IMR-90 (cell line): ENCODE measurements around the gene ATP2B2. TPM values are rescaled to one million over a fixed set of nuclear protein-coding genes. Genes with fewer than 3 reads are reported as not detected.

Experiments used
- ATAC-seq: fragments of 200-7000 bp; cut with Tn5 transposase; 2 replicates; pipeline ENCODE4 v1.9.1; 2020; ENCODE audit warnings: low read depth, mild to moderate bottlenecking, moderate library complexity
- BruUV-seq: library from RNA; stranded (reverse); fragments of 400-500 nt; replicated peaks from 2 replicates; lab custom pipeline; 2021; lab: Mats Ljungman, UMichigan
- CTCF ChIA-PET: fragments of 300-600 bp; formaldehyde crosslinking; extraction: SDS; loops from one replicate; lab custom pipeline; 2021; ENCODE audit warnings: antibody characterized with exemption; lab: Yijun Ruan, JAX
- POLR2A ChIA-PET: fragments of 300-600 bp; sonication (Branson Sonifier 250); formaldehyde crosslinking; loops from one replicate; lab custom pipeline; 2022; ENCODE audit warnings: antibody characterized with exemption; ENCODE audit not compliant: unreplicated experiment; lab: Charles Lee
- DNase-seq: peaks from one replicate; pipeline ENCODE4 v3.0.0; 2013
- H2AFZ ChIP-seq: replicated peaks from 2 replicates; pipeline ENCODE3; 2013; ENCODE audit warnings: low read length, mild to moderate bottlenecking; ENCODE audit not compliant: poor library complexity
- H2AK5ac ChIP-seq: 2 replicates; pipeline ENCODE4 v1.6.1; 2013; ENCODE audit warnings: low read depth, low read length, inconsistent platforms
- H2AK9ac ChIP-seq: replicated peaks from 2 replicates; pipeline ENCODE3; 2013; ENCODE audit warnings: mild to moderate bottlenecking, low read depth, low read length, moderate library complexity; ENCODE audit not compliant: poor library complexity
- H2BK120ac ChIP-seq: 2 replicates; pipeline ENCODE4 v1.6.1; 2013; ENCODE audit warnings: low read depth, low read length, inconsistent platforms
- H2BK15ac ChIP-seq: 3 replicates; pipeline ENCODE4 v1.6.1; 2013; ENCODE audit warnings: low read depth, low read length, inconsistent platforms
- H2BK20ac ChIP-seq: 2 replicates; pipeline ENCODE4 v1.6.1; 2013; ENCODE audit warnings: low read depth, mild to moderate bottlenecking, inconsistent platforms, low read length, moderate library complexity
- H2BK5ac ChIP-seq: 2 replicates; pipeline ENCODE4 v1.6.1; 2013; ENCODE audit warnings: mild to moderate bottlenecking, low read depth, low read length, inconsistent platforms; ENCODE audit not compliant: poor library complexity, severe bottlenecking
- H3K14ac ChIP-seq: replicated peaks from 2 replicates; pipeline ENCODE4 v1.6.1; 2013; ENCODE audit warnings: low read depth, low read length, inconsistent platforms
- H3K18ac ChIP-seq: 2 replicates; pipeline ENCODE4 v1.6.1; 2013; ENCODE audit warnings: low read depth, low read length, control low read depth
- H3K23ac ChIP-seq: 2 replicates; pipeline ENCODE4 v1.6.1; 2013; ENCODE audit warnings: low read depth, low read length, inconsistent platforms
- H3K27ac ChIP-seq: 2 replicates; pipeline ENCODE4 v1.5.1; 2013; ENCODE audit warnings: mild to moderate bottlenecking, control low read depth, low read length; ENCODE audit not compliant: insufficient read depth
- H3K27me3 ChIP-seq: 2 replicates; pipeline ENCODE4 v1.6.1; 2013; ENCODE audit warnings: low read length; ENCODE audit not compliant: control insufficient read depth, insufficient read depth
- H3K36me3 ChIP-seq: 2 replicates; pipeline ENCODE4 v1.6.1; 2013; ENCODE audit warnings: low read length, mixed read lengths; ENCODE audit not compliant: control insufficient read depth, insufficient read depth
- H3K4ac ChIP-seq: 2 replicates; pipeline ENCODE4 v1.6.1; 2013; ENCODE audit warnings: low read depth, low read length, inconsistent platforms
- H3K4me1 ChIP-seq: 2 replicates; pipeline ENCODE4 v1.6.1; 2013; ENCODE audit warnings: low read length, mixed read lengths; ENCODE audit not compliant: control insufficient read depth, insufficient read depth
- H3K4me2 ChIP-seq: 2 replicates; pipeline ENCODE4 v1.6.1; 2013; ENCODE audit warnings: low read depth, mild to moderate bottlenecking, control low read depth, low read length, moderate library complexity
- H3K4me3 ChIP-seq: 2 replicates; pipeline ENCODE4 v1.5.1; 2013; ENCODE audit warnings: low read depth, mild to moderate bottlenecking, control low read depth, low read length, moderate library complexity; ENCODE audit not compliant: insufficient read depth
- H3K56ac ChIP-seq: 2 replicates; pipeline ENCODE4 v1.6.1; 2013; ENCODE audit warnings: low read length, inconsistent platforms; ENCODE audit not compliant: insufficient read depth; ENCODE audit errors: extremely low read depth
- H3K79me1 ChIP-seq, 2 experiments: 2 replicates each; pipeline ENCODE4 v1.6.1; 2013; ENCODE audit warnings: low read length in 2 of 2, inconsistent platforms in 1 of 2, low read depth in 1 of 2
- H3K9ac ChIP-seq: 2 replicates; pipeline ENCODE4 v1.6.1; 2013; ENCODE audit warnings: low read depth, low read length, control low read depth
- H3K9me1 ChIP-seq: 2 replicates; pipeline ENCODE4 v1.6.1; 2013; ENCODE audit warnings: low read length, inconsistent platforms; ENCODE audit not compliant: insufficient read depth
- H3K9me3 ChIP-seq: 2 replicates; pipeline ENCODE4 v1.6.1; 2013; ENCODE audit warnings: low read length; ENCODE audit not compliant: control insufficient read depth, insufficient read depth
- H4K20me1 ChIP-seq: 2 replicates; pipeline ENCODE4 v1.6.1; 2013; ENCODE audit warnings: low read length, inconsistent platforms; ENCODE audit not compliant: insufficient read depth
- H4K5ac ChIP-seq: 2 replicates; pipeline ENCODE4 v1.6.1; 2013; ENCODE audit warnings: mild to moderate bottlenecking, low read depth, low read length, control low read depth
- H4K8ac ChIP-seq, 2 experiments: 2 replicates each; pipeline ENCODE4 v1.6.1; 2013; ENCODE audit warnings: low read depth in 2 of 2, low read length in 2 of 2, control low read depth in 1 of 2, inconsistent platforms in 1 of 2
- H4K91ac ChIP-seq: 2 replicates; pipeline ENCODE4 v1.6.1; 2013; ENCODE audit warnings: low read depth, low read length, inconsistent platforms; ENCODE audit not compliant: insufficient read depth
- BHLHE40 ChIP-seq: fragments of 150-350 bp; IDR thresholded peaks from 2 replicates; pipeline ENCODE4 v1.6.1; 2016; ENCODE audit warnings: mild to moderate bottlenecking, low read depth, low read length
- CEBPB ChIP-seq: IDR thresholded peaks from 2 replicates; pipeline ENCODE4 v1.6.1; 2012; ENCODE audit warnings: low read depth, low read length, improper control_type of control experiment
- CHD1 ChIP-seq: IDR thresholded peaks from 2 replicates; pipeline ENCODE4 v1.6.1; 2012; ENCODE audit warnings: low read depth, low read length, improper control_type of control experiment
- FOS ChIP-seq: fragments of 150-350 bp; IDR thresholded peaks from 2 replicates; pipeline ENCODE4 v1.6.1; 2016; ENCODE audit warnings: low read depth, low read length
- MAFK ChIP-seq: IDR thresholded peaks from 2 replicates; pipeline ENCODE4 v1.6.1; 2012; ENCODE audit warnings: low read depth, low read length, improper control_type of control experiment
- MAZ ChIP-seq: IDR thresholded peaks from 2 replicates; pipeline ENCODE4 v1.6.1; 2012; ENCODE audit warnings: low read depth, mild to moderate bottlenecking, low read length, improper control_type of control experiment, moderate library complexity, borderline replicate concordance
- MXI1 ChIP-seq: IDR thresholded peaks from 2 replicates; pipeline ENCODE4 v1.6.1; 2012; ENCODE audit warnings: low read depth, mild to moderate bottlenecking, low read length, moderate library complexity, borderline replicate concordance
- NFE2L2 ChIP-seq: fragments of 150-350 bp; IDR thresholded peaks from 2 replicates; pipeline ENCODE4 v1.6.1; 2016; ENCODE audit warnings: low read depth, mild to moderate bottlenecking, low read length
- POLR2A ChIP-seq: IDR thresholded peaks from 2 replicates; pipeline ENCODE4 v1.6.1; 2012; ENCODE audit warnings: mild to moderate bottlenecking, low read depth, low read length
- RAD21 ChIP-seq: IDR thresholded peaks from 2 replicates; pipeline ENCODE4 v1.6.1; 2012; ENCODE audit warnings: low read length, improper control_type of control experiment
- RCOR1 ChIP-seq: IDR thresholded peaks from 2 replicates; pipeline ENCODE4 v1.6.1; 2012; ENCODE audit warnings: mild to moderate bottlenecking, low read length, improper control_type of control experiment; ENCODE audit not compliant: insufficient replicate concordance
- RFX5 ChIP-seq: IDR thresholded peaks from 2 replicates; pipeline ENCODE4 v1.8.0; 2012; ENCODE audit warnings: low read depth, mild to moderate bottlenecking, low read length, moderate library complexity
- SMC3 ChIP-seq: fragments of 150-350 bp; IDR thresholded peaks from 2 replicates; pipeline ENCODE4 v1.6.1; 2016; ENCODE audit warnings: low read depth, mild to moderate bottlenecking, antibody characterized with exemption, low read length, moderate library complexity
- USF2 ChIP-seq: fragments of 150-350 bp; IDR thresholded peaks from 2 replicates; pipeline ENCODE4 v1.6.1; 2017; ENCODE audit warnings: mild to moderate bottlenecking, antibody characterized with exemption, low read length, low read depth
- WGBS, 2 experiments: methylation state at CpG; one replicate each; pipeline versions ENCODE4 v1.1.5 to v1.1.7; 2013; ENCODE audit warnings: missing lambda C conversion rate in 2 of 2; ENCODE audit not compliant: insufficient read length in 1 of 2; ENCODE audit errors: extremely low coverage in 2 of 2; 5-methylcytosine and 5-hydroxymethylcytosine counted together
- dilution Hi-C: fragments of 300-500 bp; cut with HindIII; formaldehyde crosslinking; loops from one replicate; pipeline ENCODE4 v1.14.3; 2018; ENCODE audit warnings: low sequenced_read_pairs; ENCODE audit not compliant: unreplicated experiment
- in situ Hi-C: fragments of 300-500 bp; cut with MboI; formaldehyde crosslinking; loops from 3 replicates; pipeline ENCODE4 v1.14.3; 2019; ENCODE audit warnings: low sequenced_read_pairs, inconsistent platforms, mixed read lengths
- intact Hi-C: fragments of 100-400 bp; cut with micrococcal nuclease; formaldehyde crosslinking; loops from 2 replicates; pipeline ENCODE4 v1.10.0; 2022
- polyA plus RNA-seq, 3 experiments: library from polyadenylated mRNA; depleted of rRNA; stranded (reverse); fragments of >200 nt; gene quantifications; 2 replicates each; pipeline ENCODE4 v1.2.3, GENCODE V29; 2012; ENCODE audit warnings: low replicate concordance in 1 of 3
- total RNA-seq: library from RNA; depleted of rRNA; stranded (reverse); fragments of >200 nt; gene quantifications from 2 replicates; pipeline ENCODE4 v1.2.3, GENCODE V29; 2012
- TF ChIP-seq, protein P1 (sequence below): fragments of 150-350 bp; IDR thresholded peaks from 2 replicates; pipeline ENCODE4 v1.6.1; 2016; ENCODE audit warnings: low read depth, mild to moderate bottlenecking, low read length, moderate library complexity, borderline replicate concordance

Gene ATP2B2
- total and polyA plus RNA-seq, 2 of the 4 experiments (the other 2 are of a cell fraction) = under 0.01 to 0.02 TPM

- Histone ChIP-seq H3K79me1 (no peaks in the 10 kb centered on the region), H3K9me3 (no peaks in the 10 kb centered on the region), H3K23ac (peak overlapping the region; percentile 86), H2BK15ac (peak overlapping the region; percentile 88), H3K27me3 (no peaks in the 10 kb centered on the region), H4K20me1 (no peaks in the 10 kb centered on the region), H4K91ac (peak overlapping the region; percentile 91), H3K4me3 (no peak overlapping the region), H4K5ac (peak overlapping the region; percentile 86), H3K27ac (peak overlapping the region; percentile 51), H3K4me2 (peak overlapping the region; percentile 13; the same call in 1 of the 2 replicates), H3K4ac (peak overlapping the region; percentile 94), H2AK9ac (peak overlapping the region; percentile 60), H2BK120ac (peak overlapping the region; percentile 95), H2AK5ac (peak overlapping the region; percentile 90), H2AFZ (peak overlapping the region; percentile 81), H3K56ac (peak overlapping the region; percentile 53), H3K4me1 (peaks cover 32% of the 10 kb centered on the region), H3K18ac (peak overlapping the region; percentile 78), H3K9me1 (peaks cover 40% of the 10 kb centered on the region), H3K14ac (peak overlapping the region; percentile 84), H2BK5ac (peak overlapping the region; percentile 88), H3K36me3 (no peaks in the 10 kb centered on the region), H2BK20ac (peak overlapping the region; percentile 92), H3K9ac (no peak overlapping the region), H4K8ac (peak overlapping the region; percentile 76 to 95)
- POLR2A ChIA-PET = interaction anchor here (1.2 kb wide), 1 partner anchor 9 kb away, joined by 3 read pairs; no protein-coding TSS in a partner anchor
- dilution Hi-C loops (no loop called here), intact Hi-C loops (loop anchor here (1.0 kb wide), 1 partner anchor 9 kb away; no protein-coding TSS in a partner anchor), in situ Hi-C loops (no loop called here)
- WGBS, 2 experiments = 6% methylated on average over 2 of the region's 7 CpGs; no CpG with 5 or more reads in 1 of the 2 experiments
- peak; percentile 91 for ATAC-seq
- peak; percentile 95 for DNase-seq
- no TSS peak for BruUV-seq
- CTCF ChIA-PET = interaction anchor here (0.7 to 1.1 kb wide), 3 partner anchors 9 to 381 kb away, joined by 3 to 4 read pairs (median 3); no protein-coding TSS in a partner anchor
- TF ChIP-seq MXI1 (peak; percentile 67), SMC3 (no peak), USF2 (no peak), MAFK (no peak), CEBPB (no peak), NFE2L2 (peak; percentile 27; the same call in 1 of the 2 replicates), MAZ (peak; percentile 91), BHLHE40 (peak; percentile 53), RAD21 (0 out of 2 replicates have a peak, but pooled peaks have one; percentile 28), POLR2A (no peak), CHD1 (no peak), RFX5 (no peak), RCOR1 (no peak), FOS (peak; percentile 76)
- TF ChIP-seq, protein P1, sequence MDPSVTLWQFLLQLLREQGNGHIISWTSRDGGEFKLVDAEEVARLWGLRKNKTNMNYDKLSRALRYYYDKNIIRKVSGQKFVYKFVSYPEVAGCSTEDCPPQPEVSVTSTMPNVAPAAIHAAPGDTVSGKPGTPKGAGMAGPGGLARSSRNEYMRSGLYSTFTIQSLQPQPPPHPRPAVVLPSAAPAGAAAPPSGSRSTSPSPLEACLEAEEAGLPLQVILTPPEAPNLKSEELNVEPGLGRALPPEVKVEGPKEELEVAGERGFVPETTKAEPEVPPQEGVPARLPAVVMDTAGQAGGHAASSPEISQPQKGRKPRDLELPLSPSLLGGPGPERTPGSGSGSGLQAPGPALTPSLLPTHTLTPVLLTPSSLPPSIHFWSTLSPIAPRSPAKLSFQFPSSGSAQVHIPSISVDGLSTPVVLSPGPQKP = no peak
These were observed 147.6 kb downstream of the ATP2B2 start for GRCh38 chr3:10357592-10358308.
